GM19238 (cell line): ENCODE data around the gene ZNF845.
"Not testable (repeated sequence)": the region's sequence is repeated elsewhere in the genome, so short reads cannot be mapped to it uniquely, and the experiment has no call there.

Source experiments
- DNase-seq: peaks from one replicate; pipeline ENCODE4 v3.0.0; 2011; ENCODE audit warnings: low spot score; ENCODE audit not compliant: insufficient read length

Gene ZNF845

GRCh38 chr19:53333463-53334449 is at the start of gene ZNF845:
TSS of gene ZNF845 (plus strand) at chr19:53333749. CDS start at chr19:53341308, 7,559 bp downstream.
- DNase-seq, result peak; percentile 65

- DNase-seq, result no peak
Observed at GRCh38 chr19:53285087-53285486, 48.5 kb upstream of the ZNF845 start.

GRCh38 chr19:53290758-53291549 is 42.6 kb upstream of the ZNF845 start:
- DNase-seq, result no peak

GRCh38 chr19:53294786-53295441 is 38.6 kb upstream of the ZNF845 start:
- DNase-seq, result no peak

- not testable (repeated sequence) for DNase-seq
Observed at GRCh38 chr19:53301341-53301740, 32.2 kb upstream of the ZNF845 start.

GRCh38 chr19:53308339-53308811 is 25.2 kb upstream of the ZNF845 start:
- DNase-seq, result no peak

GRCh38 chr19:53311044-53311443 is 22.5 kb upstream of the ZNF845 start:
- DNase-seq, result no peak

- no peak for DNase-seq
Observed at GRCh38 chr19:53311897-53312296, 21.7 kb upstream of the ZNF845 start.

GRCh38 chr19:53328967-53329366 is 4.6 kb upstream of the ZNF845 start:
- no peak for DNase-seq

GRCh38 chr19:53332484-53332883 is 1.1 kb upstream of the ZNF845 start:
- no peak for DNase-seq

GRCh38 chr19:53333066-53333462 is 485 bp upstream of the ZNF845 start:
- no peak for DNase-seq

- not testable (repeated sequence) for DNase-seq
Observed at GRCh38 chr19:53344403-53344802, 10.9 kb downstream of the ZNF845 start.

- DNase-seq, result no peak
Observed at GRCh38 chr19:53355739-53356138, 22.2 kb downstream of the ZNF845 start.

GRCh38 chr19:53357821-53358581 is 24.5 kb downstream of the ZNF845 start:
- DNase-seq, result no peak

GRCh38 chr19:53360056-53360455 is 26.5 kb downstream of the ZNF845 start:
- DNase-seq, result not testable (repeated sequence)

- DNase-seq, result peak; percentile 85
Observed at GRCh38 chr19:53365134-53365898, 31.8 kb downstream of the ZNF845 start, which contains the start of gene ZNF525. TSS of gene ZNF525 (plus strand) at chr19:53365705. CDS start at chr19:53372282, 6,577 bp downstream.

- no peak for DNase-seq
Observed at GRCh38 chr19:53365899-53366493, 32.4 kb downstream of the ZNF845 start.

- DNase-seq, result no peak
Observed at GRCh38 chr19:53372196-53372595, 38.6 kb downstream of the ZNF845 start.

GRCh38 chr19:53374288-53374687 is 40.7 kb downstream of the ZNF845 start:
- no peak for DNase-seq
